BE2C (cell line): Measurements from ENCODE around the gene SORL1.
A peak's percentile ranks its signal among the peaks of the same experiment; 100 is the strongest.

Experiments used
- DNase-seq: peaks from one replicate; pipeline ENCODE4 v3.0.0-alpha.2; 2020
- H3K27me3 ChIP-seq: fragments of 250-450 bp; sonication (Bioruptor Pico); 2 replicates; pipeline ENCODE4 v1.5.1; 2020; ENCODE audit warnings: mild to moderate bottlenecking
- H3K36me3 ChIP-seq: fragments of 250-450 bp; sonication (Bioruptor Pico); 2 replicates; pipeline ENCODE4 v1.5.1; 2020; ENCODE audit warnings: mild to moderate bottlenecking
- H3K4me1 ChIP-seq: fragments of 250-450 bp; sonication (Bioruptor Pico); 2 replicates; pipeline ENCODE4 v1.5.1; 2020
- H3K4me3 ChIP-seq: 2 replicates; pipeline ENCODE4 v1.5.1; 2011; ENCODE audit warnings: low read depth, low read length
- H3K9me3 ChIP-seq: fragments of 250-450 bp; sonication (Bioruptor Pico); 2 replicates; pipeline ENCODE4 v1.5.1; 2020
- TF ChIP-seq, protein P1 (sequence below): IDR thresholded peaks from 2 replicates; pipeline ENCODE4 v1.5.1; 2012; ENCODE audit warnings: mild to moderate bottlenecking, low read depth, low read length

Gene SORL1

DNA sequence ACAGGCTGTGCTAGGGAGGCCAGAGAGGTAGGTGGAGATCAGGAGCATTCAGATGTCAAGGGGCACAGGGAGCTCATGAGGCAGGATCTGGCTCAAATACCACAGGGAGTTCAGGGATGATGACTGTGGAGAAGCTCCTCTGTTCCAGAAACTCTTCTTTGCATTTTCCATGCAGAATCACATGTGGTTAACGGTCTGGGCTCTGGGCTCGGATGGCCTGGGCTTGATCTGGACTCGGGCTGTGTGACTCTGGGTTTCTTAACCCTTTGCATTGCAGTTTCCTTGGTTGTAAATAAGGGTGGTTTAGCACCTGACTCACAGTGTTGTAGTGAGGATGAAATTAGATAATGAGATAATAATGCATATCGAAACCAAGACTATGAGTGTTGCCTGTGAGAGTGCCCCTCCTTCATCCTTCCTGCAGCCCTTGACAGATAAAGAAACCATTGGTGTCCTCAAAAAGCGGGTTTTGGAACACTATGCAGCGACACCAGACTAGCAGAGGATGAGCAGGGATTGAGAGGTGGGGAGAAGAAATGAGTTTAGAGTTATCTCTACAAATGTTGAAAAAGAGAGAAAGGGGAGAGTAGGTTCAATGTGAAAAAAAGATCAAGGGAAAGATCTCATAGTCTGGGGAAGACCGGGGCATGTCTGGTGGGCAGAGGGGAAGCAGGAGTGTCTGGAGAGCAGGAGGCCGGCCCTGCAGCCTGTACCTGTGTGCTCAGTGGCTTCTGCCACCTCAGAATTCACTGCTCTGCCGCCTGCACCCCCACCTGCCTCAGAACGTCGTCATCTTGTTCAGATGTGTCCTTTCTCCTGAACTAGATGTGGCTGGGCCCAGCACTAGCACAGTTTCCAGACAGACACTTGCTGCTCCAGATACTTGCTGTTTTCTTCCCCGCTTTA, 198.5 kb downstream of the SORL1 start:
- H3K36me3 ChIP-seq = no peaks in the 10 kb centered on the region
- no peak for DNase-seq
- no peaks in the 10 kb centered on the region for H3K27me3 ChIP-seq
- no peak overlapping the region for H3K4me3 ChIP-seq
- TF ChIP-seq, protein P1, sequence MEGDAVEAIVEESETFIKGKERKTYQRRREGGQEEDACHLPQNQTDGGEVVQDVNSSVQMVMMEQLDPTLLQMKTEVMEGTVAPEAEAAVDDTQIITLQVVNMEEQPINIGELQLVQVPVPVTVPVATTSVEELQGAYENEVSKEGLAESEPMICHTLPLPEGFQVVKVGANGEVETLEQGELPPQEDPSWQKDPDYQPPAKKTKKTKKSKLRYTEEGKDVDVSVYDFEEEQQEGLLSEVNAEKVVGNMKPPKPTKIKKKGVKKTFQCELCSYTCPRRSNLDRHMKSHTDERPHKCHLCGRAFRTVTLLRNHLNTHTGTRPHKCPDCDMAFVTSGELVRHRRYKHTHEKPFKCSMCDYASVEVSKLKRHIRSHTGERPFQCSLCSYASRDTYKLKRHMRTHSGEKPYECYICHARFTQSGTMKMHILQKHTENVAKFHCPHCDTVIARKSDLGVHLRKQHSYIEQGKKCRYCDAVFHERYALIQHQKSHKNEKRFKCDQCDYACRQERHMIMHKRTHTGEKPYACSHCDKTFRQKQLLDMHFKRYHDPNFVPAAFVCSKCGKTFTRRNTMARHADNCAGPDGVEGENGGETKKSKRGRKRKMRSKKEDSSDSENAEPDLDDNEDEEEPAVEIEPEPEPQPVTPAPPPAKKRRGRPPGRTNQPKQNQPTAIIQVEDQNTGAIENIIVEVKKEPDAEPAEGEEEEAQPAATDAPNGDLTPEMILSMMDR = no peak
- H3K9me3 ChIP-seq = no peaks in the 10 kb centered on the region
- H3K4me1 ChIP-seq = no peaks in the 10 kb centered on the region

DNA sequence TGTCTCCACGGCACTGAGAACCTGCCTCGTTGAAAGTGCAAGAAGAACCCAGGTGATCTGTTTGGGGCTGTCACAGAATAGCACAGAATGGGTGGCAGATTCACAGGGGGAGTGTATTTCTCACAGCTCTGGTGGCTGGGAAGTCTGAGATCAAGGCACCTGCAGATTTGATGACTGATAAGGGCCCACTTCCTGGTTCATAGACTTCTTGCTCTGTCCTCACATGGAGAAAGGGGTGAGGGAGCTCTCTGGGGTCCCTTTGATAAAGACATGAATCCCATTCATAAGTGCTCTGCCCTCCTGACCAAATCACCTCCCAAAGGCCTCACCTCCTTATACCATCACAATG, 199.1 kb downstream of the SORL1 start:
- Histone ChIP-seq H3K9me3 (no peaks in the 10 kb centered on the region), H3K4me1 (peaks cover under 1% of the 10 kb centered on the region; the same call in 1 of the 2 replicates), H3K4me3 (no peak overlapping the region), H3K36me3 (no peaks in the 10 kb centered on the region), H3K27me3 (no peaks in the 10 kb centered on the region)
- TF ChIP-seq, protein P1 = no peak
- no peak for DNase-seq

DNA sequence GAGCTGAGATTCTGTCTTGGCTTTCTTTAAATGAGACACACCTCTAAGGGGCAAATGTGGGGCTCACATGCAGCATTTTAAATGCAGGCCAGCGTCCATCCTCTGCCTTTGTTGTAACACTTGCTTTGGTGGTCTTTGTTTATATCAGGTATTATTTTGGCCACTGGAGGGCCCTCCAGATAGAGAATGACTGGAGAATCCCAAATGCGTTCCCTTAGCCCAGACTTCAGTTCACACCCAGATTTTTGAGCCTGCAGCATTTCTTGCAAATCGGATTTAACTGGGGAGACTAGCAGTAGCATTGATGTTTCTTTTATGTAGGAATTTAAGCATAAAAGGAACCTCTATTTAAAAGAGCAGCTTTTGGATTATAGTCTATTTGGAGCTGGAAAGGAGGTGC, 200.9 kb downstream of the SORL1 start:
- no peaks in the 10 kb centered on the region for H3K36me3 ChIP-seq
- H3K27me3 ChIP-seq = no peaks in the 10 kb centered on the region
- DNase-seq = peak; percentile 35
- H3K9me3 ChIP-seq = no peaks in the 10 kb centered on the region
- TF ChIP-seq, protein P1 = peak; percentile 67
- peaks cover 4% of the 10 kb centered on the region for H3K4me1 ChIP-seq
- H3K4me3 ChIP-seq = no peak overlapping the region

DNA sequence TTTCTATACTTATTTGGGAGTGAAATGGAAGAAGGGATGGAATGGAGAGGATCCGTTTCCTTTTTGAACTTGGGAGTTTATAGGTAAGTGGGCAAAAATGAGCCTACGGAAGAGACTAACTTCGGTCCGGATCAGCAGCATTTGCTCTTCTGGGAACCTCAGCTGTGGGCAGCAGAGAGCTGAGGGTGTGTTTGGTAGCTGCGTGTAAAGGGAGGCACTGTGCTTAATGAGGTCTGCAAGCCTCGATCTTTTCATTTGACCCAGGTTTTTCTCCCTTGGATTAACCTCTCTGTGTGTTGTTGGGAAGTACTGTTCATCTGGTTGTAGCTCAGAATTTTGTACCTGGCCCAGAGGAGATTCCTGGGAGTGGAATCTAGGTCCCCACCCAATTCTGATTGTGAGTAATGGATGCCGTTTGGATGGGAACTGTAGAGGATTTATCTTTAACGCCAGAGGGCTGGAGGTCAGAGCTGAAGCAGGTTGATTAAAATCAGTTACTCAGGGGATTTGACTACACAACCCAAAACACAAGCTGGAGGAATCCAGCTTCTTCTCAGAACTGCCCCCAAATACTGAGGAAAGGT, 202.2 kb downstream of the SORL1 start:
- no peaks in the 10 kb centered on the region for H3K27me3 ChIP-seq
- TF ChIP-seq, protein P1 = no peak
- DNase-seq = no peak
- peaks cover 4% of the 10 kb centered on the region for H3K4me1 ChIP-seq
- no peaks in the 10 kb centered on the region for H3K36me3 ChIP-seq
- no peaks in the 10 kb centered on the region for H3K9me3 ChIP-seq
- H3K4me3 ChIP-seq = no peak overlapping the region

DNA sequence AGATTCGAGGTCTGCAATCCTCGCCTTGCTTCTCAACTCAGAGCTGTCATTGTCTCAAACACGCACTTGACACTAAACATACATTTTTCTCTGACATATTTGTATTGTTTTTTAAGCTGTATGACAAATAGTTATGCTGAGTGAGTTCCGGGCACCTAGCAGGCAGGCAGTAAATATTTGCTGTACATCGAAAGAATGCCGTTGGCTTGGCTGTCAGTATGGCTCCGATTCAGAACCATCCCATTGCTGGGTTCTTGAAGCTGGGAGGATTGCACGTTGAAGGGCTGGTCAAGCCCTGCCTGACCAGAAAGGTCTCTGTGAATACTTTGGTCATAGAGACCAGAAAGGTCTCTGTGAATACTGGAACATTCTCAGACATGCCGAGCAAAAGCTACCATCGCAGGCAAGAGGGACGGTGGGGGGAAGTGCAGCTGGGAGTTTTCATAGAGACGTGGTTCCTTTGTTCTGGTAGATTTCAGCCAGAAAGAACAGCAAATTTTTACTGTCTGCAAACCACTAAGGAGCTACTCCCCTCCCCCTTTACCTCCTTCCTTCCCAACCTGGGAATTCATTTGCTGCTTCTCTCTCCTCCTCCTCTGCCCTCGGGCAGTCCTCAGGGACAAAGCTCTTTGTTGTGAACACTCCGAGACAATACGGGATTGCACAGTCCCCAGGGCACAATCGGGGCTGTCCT, 202.9 kb downstream of the SORL1 start:
- TF ChIP-seq, protein P1 = no peak
- Histone ChIP-seq H3K36me3 (no peaks in the 10 kb centered on the region), H3K4me3 (peak overlapping the region; percentile 58), H3K4me1 (peaks cover 4% of the 10 kb centered on the region), H3K9me3 (no peaks in the 10 kb centered on the region), H3K27me3 (no peaks in the 10 kb centered on the region)
- no peak for DNase-seq
